SK-N-SH (cell line): Measurements from ENCODE around the gene CSTPP1.

ENCODE experiments used
- CTCF ChIP-seq: fragments of 200-600 bp; sonication (generic); IDR thresholded peaks from 2 replicates; pipeline ENCODE4 v1.6.1; 2017; ENCODE audit warnings: antibody characterized with exemption, mild to moderate bottlenecking, moderate library complexity
- EP300 ChIP-seq, 2 experiments: IDR thresholded peaks; 2 replicates each; pipeline versions ENCODE4 v1.4.0 to v1.6.1; 2012; ENCODE audit warnings: borderline replicate concordance in 1 of 2, low read depth in 1 of 2, low read length in 1 of 2
- JUND ChIP-seq: IDR thresholded peaks from 2 replicates; pipeline ENCODE4 v1.4.0; 2012
- MXI1 ChIP-seq: IDR thresholded peaks from 2 replicates; pipeline ENCODE4 v1.6.1; 2012; ENCODE audit warnings: mild to moderate bottlenecking, low read depth, low read length, improper control_type of control experiment
- PBX3 ChIP-seq: IDR thresholded peaks from 2 replicates; pipeline ENCODE4; 2012
- POLR2AphosphoS5 ChIP-seq: IDR thresholded peaks from 2 replicates; pipeline ENCODE4 v1.6.1; 2012; ENCODE audit warnings: low read depth, low read length
- TAF1 ChIP-seq: IDR thresholded peaks from 2 replicates; pipeline ENCODE4 v1.6.1; 2012; ENCODE audit warnings: low read depth, mild to moderate bottlenecking, low read length, moderate library complexity, borderline replicate concordance
- TCF12 ChIP-seq: IDR thresholded peaks from 2 replicates; pipeline ENCODE4 v1.4.0; 2012
- USF1 ChIP-seq: IDR thresholded peaks from 2 replicates; pipeline ENCODE4 v1.4.0; 2012; ENCODE audit warnings: low read depth, borderline replicate concordance
- YY1 ChIP-seq: IDR thresholded peaks from 2 replicates; pipeline ENCODE4 v1.4.0; 2012; ENCODE audit warnings: low read depth, mild to moderate bottlenecking

GRCh38 chr11:47148270-47148669, 211.7 kb downstream of the CSTPP1 start:
- TF ChIP-seq TCF12 (no peak), CTCF (no peak), EP300 (IDR thresholded peaks at IDR 0.05; ENCODE audit: borderline replicate concordance in 1 of 2, low read depth in 1 of 2, low read length in 1 of 2) (no peak), PBX3 (no peak), USF1 (no peak), TAF1 (no peak), MXI1 (no peak), YY1 (no peak), POLR2AphosphoS5 (no peak), JUND (no peak)
